ENCODE results near the gene ALKBH6. TPM values are rescaled to one million over a fixed set of nuclear protein-coding genes. Genes with fewer than 3 reads are reported as not detected.

The ALKBH6 gene
- total and polyA plus RNA-seq, 10 of the 15 experiments (the other 5 are each of a cell fraction or from before 2014, with no cell fraction given) = 1.2 to 56.5 (median 36.1) TPM

DNA sequence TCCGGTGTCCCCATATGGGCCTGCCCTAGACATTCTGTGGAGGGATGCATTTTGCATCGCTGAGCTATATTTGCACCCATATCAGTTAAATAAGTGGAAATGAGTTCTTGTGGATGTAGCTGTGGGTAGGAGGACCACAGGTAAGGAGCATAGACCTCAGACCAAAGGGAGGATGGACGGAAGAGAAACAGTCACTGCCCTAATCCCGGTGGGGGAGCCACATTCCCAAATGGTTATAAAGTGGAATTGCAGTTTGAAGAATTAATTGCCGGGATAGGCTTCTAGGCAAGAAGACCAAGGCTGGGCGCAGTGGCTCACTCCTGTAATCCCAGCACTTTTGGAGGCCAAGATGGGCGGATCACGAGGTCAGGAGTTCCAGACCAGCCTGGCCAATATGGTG, 17.2 kb downstream of the ALKBH6 start:
- ATAC-seq = no peak
- Histone ChIP-seq H2AFZ (ENCODE audit: control insufficient read depth, low read depth, low read length) (no peak overlapping the region), H3K79me2 (ENCODE audit: control insufficient read depth, insufficient read depth, low read length) (peaks cover 29% of the 10 kb centered on the region), H3K9ac (ENCODE audit: control insufficient read depth, insufficient read depth, low read length) (peak overlapping the region; percentile 78; the same call in 1 of the 2 replicates), H4K20me1 (ENCODE audit: control insufficient read depth, insufficient read depth) (no peaks in the 10 kb centered on the region), H3K4me1 (ENCODE audit: control insufficient read depth, insufficient read depth, low read length) (peaks cover 25% of the 10 kb centered on the region), H3K36me3 (ENCODE audit: control insufficient read depth in 2 of 2, insufficient read depth in 2 of 2, low read length in 1 of 2) (no peaks in the 10 kb centered on the region), H3K9me3 (replicated peaks; ENCODE audit: control insufficient read depth, insufficient read depth, low read length) (no peaks in the 10 kb centered on the region), H3K27me3 (replicated peaks in 1 of 2; ENCODE audit: control insufficient read depth in 2 of 2, insufficient read depth in 2 of 2, low read length in 1 of 2) (no peaks in the 10 kb centered on the region), H3K27ac (ENCODE audit: control insufficient read depth, insufficient read depth) (no peak overlapping the region), H3K4me3 (peak overlapping the region; percentile 90), H3K4me2 (ENCODE audit: control insufficient read depth, insufficient read depth) (peak overlapping the region; percentile 58)
- CTCF ChIA-PET = no interaction called here
- WGBS (ENCODE audit: insufficient coverage, insufficient replicate concordance, low lambda C conversion rate, missing lambda C conversion rate) = 94% methylated on average over 8 of the region's 8 CpGs
- FAIRE-seq = no peak
- BruUV-seq (replicated peaks) = no TSS peak
- SMC1A ChIA-PET (ENCODE audit: uncharacterized antibody, unreplicated experiment) = interaction anchor here (1.0 kb wide), 1 partner anchor 64 kb away, joined by 3 read pairs; no protein-coding TSS in a partner anchor
- RAD21 ChIA-PET (ENCODE audit: unreplicated experiment) = interaction anchor here (1.4 to 1.7 kb wide), 2 partner anchors 17 to 57 kb away, joined by 5 read pairs; partner anchors contain the start of genes ALKBH6, THAP8 and WDR62
- POLR2A ChIA-PET = interaction anchor here (1.8 kb wide), 1 partner anchor 12 kb away, joined by 5 read pairs; the partner anchor contains the start of gene SYNE4
- in situ Hi-C loops (cut with MboI) (no loop called here), intact Hi-C loops (cut with micrococcal nuclease; ENCODE audit: unreplicated experiment) (loop anchor here (5.0 kb wide), 1 partner anchor 56 kb away; the partner anchor contains the start of genes THAP8 and WDR62)
- no peak for DNase-seq (ENCODE audit: low read depth, low spot score)
- TF ChIP-seq MYC (IDR thresholded peaks at IDR 0.05; ENCODE audit: insufficient read depth, insufficient read length, insufficient replicate concordance, low read length, severe bottlenecking) = no peak
- no peak for TF ChIP-seq CREB1 (IDR thresholded peaks at IDR 0.05; ENCODE audit: low read depth)
- TF ChIP-seq MTA3 (IDR thresholded peaks at IDR 0.05; ENCODE audit: borderline replicate concordance, low read length) = no peak
- no peak for TF ChIP-seq CREM (IDR thresholded peaks at IDR 0.05; ENCODE audit: low read depth)
- TF ChIP-seq, protein P1, sequence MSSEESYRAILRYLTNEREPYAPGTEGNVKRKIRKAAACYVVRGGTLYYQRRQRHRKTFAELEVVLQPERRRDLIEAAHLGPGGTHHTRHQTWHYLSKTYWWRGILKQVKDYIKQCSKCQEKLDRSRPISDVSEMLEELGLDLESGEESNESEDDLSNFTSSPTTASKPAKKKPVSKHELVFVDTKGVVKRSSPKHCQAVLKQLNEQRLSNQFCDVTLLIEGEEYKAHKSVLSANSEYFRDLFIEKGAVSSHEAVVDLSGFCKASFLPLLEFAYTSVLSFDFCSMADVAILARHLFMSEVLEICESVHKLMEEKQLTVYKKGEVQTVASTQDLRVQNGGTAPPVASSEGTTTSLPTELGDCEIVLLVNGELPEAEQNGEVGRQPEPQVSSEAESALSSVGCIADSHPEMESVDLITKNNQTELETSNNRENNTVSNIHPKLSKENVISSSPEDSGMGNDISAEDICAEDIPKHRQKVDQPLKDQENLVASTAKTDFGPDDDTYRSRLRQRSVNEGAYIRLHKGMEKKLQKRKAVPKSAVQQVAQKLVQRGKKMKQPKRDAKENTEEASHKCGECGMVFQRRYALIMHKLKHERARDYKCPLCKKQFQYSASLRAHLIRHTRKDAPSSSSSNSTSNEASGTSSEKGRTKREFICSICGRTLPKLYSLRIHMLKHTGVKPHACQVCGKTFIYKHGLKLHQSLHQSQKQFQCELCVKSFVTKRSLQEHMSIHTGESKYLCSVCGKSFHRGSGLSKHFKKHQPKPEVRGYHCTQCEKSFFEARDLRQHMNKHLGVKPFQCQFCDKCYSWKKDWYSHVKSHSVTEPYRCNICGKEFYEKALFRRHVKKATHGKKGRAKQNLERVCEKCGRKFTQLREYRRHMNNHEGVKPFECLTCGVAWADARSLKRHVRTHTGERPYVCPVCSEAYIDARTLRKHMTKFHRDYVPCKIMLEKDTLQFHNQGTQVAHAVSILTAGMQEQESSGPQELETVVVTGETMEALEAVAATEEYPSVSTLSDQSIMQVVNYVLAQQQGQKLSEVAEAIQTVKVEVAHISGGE (CRISPR knock-in tag; IDR thresholded peaks at IDR 0.05) = no peak
- no peak for TF ChIP-seq RAD51 (IDR thresholded peaks at IDR 0.05)
- TF ChIP-seq ZNF274 (IDR thresholded peaks at IDR 0.05; ENCODE audit: insufficient read depth, insufficient read length) = no peak
- TF ChIP-seq IRF4 (IDR thresholded peaks at IDR 0.05; ENCODE audit: low read depth, low read length) = no peak
- TF ChIP-seq, protein P2, sequence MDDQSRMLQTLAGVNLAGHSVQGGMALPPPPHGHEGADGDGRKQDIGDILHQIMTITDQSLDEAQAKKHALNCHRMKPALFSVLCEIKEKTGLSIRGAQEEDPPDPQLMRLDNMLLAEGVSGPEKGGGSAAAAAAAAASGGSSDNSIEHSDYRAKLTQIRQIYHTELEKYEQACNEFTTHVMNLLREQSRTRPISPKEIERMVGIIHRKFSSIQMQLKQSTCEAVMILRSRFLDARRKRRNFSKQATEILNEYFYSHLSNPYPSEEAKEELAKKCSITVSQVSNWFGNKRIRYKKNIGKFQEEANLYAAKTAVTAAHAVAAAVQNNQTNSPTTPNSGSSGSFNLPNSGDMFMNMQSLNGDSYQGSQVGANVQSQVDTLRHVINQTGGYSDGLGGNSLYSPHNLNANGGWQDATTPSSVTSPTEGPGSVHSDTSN (IDR thresholded peaks at IDR 0.05; ENCODE audit: insufficient replicate concordance, low read depth, low read length) = no peak
- TF ChIP-seq, protein P3, sequence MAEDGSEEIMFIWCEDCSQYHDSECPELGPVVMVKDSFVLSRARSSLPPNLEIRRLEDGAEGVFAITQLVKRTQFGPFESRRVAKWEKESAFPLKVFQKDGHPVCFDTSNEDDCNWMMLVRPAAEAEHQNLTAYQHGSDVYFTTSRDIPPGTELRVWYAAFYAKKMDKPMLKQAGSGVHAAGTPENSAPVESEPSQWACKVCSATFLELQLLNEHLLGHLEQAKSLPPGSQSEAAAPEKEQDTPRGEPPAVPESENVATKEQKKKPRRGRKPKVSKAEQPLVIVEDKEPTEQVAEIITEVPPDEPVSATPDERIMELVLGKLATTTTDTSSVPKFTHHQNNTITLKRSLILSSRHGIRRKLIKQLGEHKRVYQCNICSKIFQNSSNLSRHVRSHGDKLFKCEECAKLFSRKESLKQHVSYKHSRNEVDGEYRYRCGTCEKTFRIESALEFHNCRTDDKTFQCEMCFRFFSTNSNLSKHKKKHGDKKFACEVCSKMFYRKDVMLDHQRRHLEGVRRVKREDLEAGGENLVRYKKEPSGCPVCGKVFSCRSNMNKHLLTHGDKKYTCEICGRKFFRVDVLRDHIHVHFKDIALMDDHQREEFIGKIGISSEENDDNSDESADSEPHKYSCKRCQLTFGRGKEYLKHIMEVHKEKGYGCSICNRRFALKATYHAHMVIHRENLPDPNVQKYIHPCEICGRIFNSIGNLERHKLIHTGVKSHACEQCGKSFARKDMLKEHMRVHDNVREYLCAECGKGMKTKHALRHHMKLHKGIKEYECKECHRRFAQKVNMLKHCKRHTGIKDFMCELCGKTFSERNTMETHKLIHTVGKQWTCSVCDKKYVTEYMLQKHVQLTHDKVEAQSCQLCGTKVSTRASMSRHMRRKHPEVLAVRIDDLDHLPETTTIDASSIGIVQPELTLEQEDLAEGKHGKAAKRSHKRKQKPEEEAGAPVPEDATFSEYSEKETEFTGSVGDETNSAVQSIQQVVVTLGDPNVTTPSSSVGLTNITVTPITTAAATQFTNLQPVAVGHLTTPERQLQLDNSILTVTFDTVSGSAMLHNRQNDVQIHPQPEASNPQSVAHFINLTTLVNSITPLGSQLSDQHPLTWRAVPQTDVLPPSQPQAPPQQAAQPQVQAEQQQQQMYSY (CRISPR knock-in tag; IDR thresholded peaks at IDR 0.05) = no peak
- TF ChIP-seq HDAC2 (IDR thresholded peaks at IDR 0.05) = no peak
- TF ChIP-seq, protein P4, sequence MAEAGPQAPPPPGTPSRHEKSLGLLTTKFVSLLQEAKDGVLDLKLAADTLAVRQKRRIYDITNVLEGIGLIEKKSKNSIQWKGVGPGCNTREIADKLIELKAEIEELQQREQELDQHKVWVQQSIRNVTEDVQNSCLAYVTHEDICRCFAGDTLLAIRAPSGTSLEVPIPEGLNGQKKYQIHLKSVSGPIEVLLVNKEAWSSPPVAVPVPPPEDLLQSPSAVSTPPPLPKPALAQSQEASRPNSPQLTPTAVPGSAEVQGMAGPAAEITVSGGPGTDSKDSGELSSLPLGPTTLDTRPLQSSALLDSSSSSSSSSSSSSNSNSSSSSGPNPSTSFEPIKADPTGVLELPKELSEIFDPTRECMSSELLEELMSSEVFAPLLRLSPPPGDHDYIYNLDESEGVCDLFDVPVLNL (IDR thresholded peaks at IDR 0.05; ENCODE audit: low read depth, low read length) = no peak
- no peak for TF ChIP-seq EZH2 (IDR thresholded peaks at IDR 0.05; ENCODE audit: borderline replicate concordance, control insufficient read depth, low read depth, low read length)
- no peak for TF ChIP-seq ETV6 (conservative IDR thresholded peaks at IDR 0.05 in 1 of 2, IDR thresholded peaks at IDR 0.05 in 1 of 2; ENCODE audit: borderline replicate concordance in 1 of 2, low read depth in 1 of 2)
- TF ChIP-seq KDM1A (IDR thresholded peaks at IDR 0.05; ENCODE audit: borderline replicate concordance) = no peak
